ENCODE measurements around the gene STUM. TPM values are rescaled to one million over a fixed set of nuclear protein-coding genes. Genes with fewer than 3 reads are reported as not detected.

STUM gene
- total and polyA plus RNA-seq, 10 of the 15 experiments (the other 5 are each of a cell fraction or from before 2014, with no cell fraction given), result under 0.01 to 0.15 (median 0.09) TPM; not detected in 5

- ATAC-seq, result no peak
- Histone ChIP-seq H3K4me3 (no peak overlapping the region), H3K9ac (ENCODE audit: control insufficient read depth, insufficient read depth, low read length) (no peak overlapping the region), H3K36me3 (ENCODE audit: control insufficient read depth in 2 of 2, insufficient read depth in 2 of 2, low read length in 1 of 2) (no peaks in the 10 kb centered on the region), H3K4me1 (ENCODE audit: control insufficient read depth, insufficient read depth, low read length) (no peaks in the 10 kb centered on the region), H2AFZ (ENCODE audit: control insufficient read depth, low read depth, low read length) (no peak overlapping the region), H3K4me2 (ENCODE audit: control insufficient read depth, insufficient read depth) (no peak overlapping the region), H3K27me3 (replicated peaks in 1 of 2; ENCODE audit: control insufficient read depth in 2 of 2, insufficient read depth in 2 of 2, low read length in 1 of 2) (no peaks in the 10 kb centered on the region; a peak in 2 of 4 replicates), H3K27ac (ENCODE audit: control insufficient read depth, insufficient read depth) (no peak overlapping the region), H3K79me2 (ENCODE audit: control insufficient read depth, insufficient read depth, low read length) (no peaks in the 10 kb centered on the region), H3K9me3 (replicated peaks; ENCODE audit: control insufficient read depth, insufficient read depth, low read length) (no peaks in the 10 kb centered on the region), H4K20me1 (ENCODE audit: control insufficient read depth, insufficient read depth) (no peaks in the 10 kb centered on the region)
- 48% methylated on average over 9 of the region's 9 CpGs for WGBS (ENCODE audit: insufficient coverage, insufficient replicate concordance, low lambda C conversion rate, missing lambda C conversion rate)
- RAD21 ChIA-PET (ENCODE audit: unreplicated experiment), result no interaction called here
- POLR2A ChIA-PET, result no interaction called here
- in situ Hi-C loops (cut with MboI) (no loop called here), intact Hi-C loops (cut with micrococcal nuclease; ENCODE audit: unreplicated experiment) (no loop called here)
- SMC1A ChIA-PET (ENCODE audit: uncharacterized antibody, unreplicated experiment), result no interaction called here
- no peak for FAIRE-seq
- no peak for DNase-seq (ENCODE audit: low read depth, low spot score)
- BruUV-seq (replicated peaks), result no TSS peak
- CTCF ChIA-PET, result no interaction called here
- TF ChIP-seq ZNF384 (IDR thresholded peaks at IDR 0.05; ENCODE audit: borderline replicate concordance, low read depth, low read length) (no peak), ZNF687 (IDR thresholded peaks at IDR 0.05) (no peak), POLR2A (IDR thresholded peaks at IDR 0.05; ENCODE audit: low read depth, low read length) (no peak), IKZF1 (conservative IDR thresholded peaks at IDR 0.05) (no peak), BCLAF1 (IDR thresholded peaks at IDR 0.05) (no peak), FOXK2 (IDR thresholded peaks at IDR 0.05) (no peak), RAD21 (IDR thresholded peaks at IDR 0.05; ENCODE audit: insufficient read depth, low read depth, low read length) (no peak), STAT3 (IDR thresholded peaks at IDR 0.05; ENCODE audit: low read depth, low read length) (no peak), E2F8 (IDR thresholded peaks at IDR 0.05; ENCODE audit: low read depth, partially characterized antibody) (no peak), EP300 (IDR thresholded peaks at IDR 0.05; ENCODE audit: borderline replicate concordance in 1 of 2, control insufficient read depth in 1 of 2, low read depth in 2 of 2, low read length in 2 of 2) (no peak), KAT2A (conservative IDR thresholded peaks at IDR 0.05; ENCODE audit: control insufficient read depth, low read depth, low read length) (no peak), GATAD2B (conservative IDR thresholded peaks at IDR 0.05; ENCODE audit: low read depth) (no peak)
These were observed 12.9 kb upstream of the STUM start for GRCh38 chr1:226535666-226536065.
